Fibroblast of pulmonary artery (primary cell): ENCODE results near the gene PDLIM5.

Experiments used
- DNase-seq: peaks from one replicate; pipeline ENCODE4 v3.0.0-alpha.2; 2010; ENCODE audit warnings: low read depth
- H3K4me3 ChIP-seq: replicated peaks from 2 replicates; pipeline ENCODE4 v1.5.1; 2011; ENCODE audit warnings: low read depth, mild to moderate bottlenecking, control low read depth, low read length, moderate library complexity
- CTCF ChIP-seq: IDR thresholded peaks from 2 replicates; pipeline ENCODE4 v1.5.1; 2011; ENCODE audit warnings: mild to moderate bottlenecking, control low read depth, low read length, inconsistent platforms; ENCODE audit errors: missing control alignments

PDLIM5 gene

GRCh38 chr4:94649381-94650133, 197.8 kb downstream of the PDLIM5 start:
- no peak for TF ChIP-seq CTCF
- DNase-seq, result peak; percentile 65
- no peak overlapping the region for H3K4me3 ChIP-seq

GRCh38 chr4:94650134-94650495, 198.4 kb downstream of the PDLIM5 start:
- TF ChIP-seq CTCF, result no peak
- DNase-seq, result no peak
- no peak overlapping the region for H3K4me3 ChIP-seq

GRCh38 chr4:94650690-94651089, 198.9 kb downstream of the PDLIM5 start:
- H3K4me3 ChIP-seq, result no peak overlapping the region
- TF ChIP-seq CTCF, result no peak
- peak; percentile 36 for DNase-seq

GRCh38 chr4:94653095-94653649, 201.4 kb downstream of the PDLIM5 start:
- DNase-seq, result no peak
- H3K4me3 ChIP-seq, result no peak overlapping the region
- no peak for TF ChIP-seq CTCF

GRCh38 chr4:94653984-94654609, 202.4 kb downstream of the PDLIM5 start:
- DNase-seq, result no peak

GRCh38 chr4:94654714-94655113, 203.0 kb downstream of the PDLIM5 start:
- DNase-seq, result no peak
- H3K4me3 ChIP-seq, result no peak overlapping the region
- TF ChIP-seq CTCF, result no peak

More at GRCh38 chr4:94653984-94654609, 202.4 kb downstream of the PDLIM5 start:
- TF ChIP-seq CTCF, result no peak
- no peak overlapping the region for H3K4me3 ChIP-seq
